ENCODE measurements around the gene OR52W1. TPM values are rescaled to one million over a fixed set of nuclear protein-coding genes. Genes with fewer than 3 reads are reported as not detected.

OR52W1 gene
- not detected in 2 replicates for total RNA-seq

DNA sequence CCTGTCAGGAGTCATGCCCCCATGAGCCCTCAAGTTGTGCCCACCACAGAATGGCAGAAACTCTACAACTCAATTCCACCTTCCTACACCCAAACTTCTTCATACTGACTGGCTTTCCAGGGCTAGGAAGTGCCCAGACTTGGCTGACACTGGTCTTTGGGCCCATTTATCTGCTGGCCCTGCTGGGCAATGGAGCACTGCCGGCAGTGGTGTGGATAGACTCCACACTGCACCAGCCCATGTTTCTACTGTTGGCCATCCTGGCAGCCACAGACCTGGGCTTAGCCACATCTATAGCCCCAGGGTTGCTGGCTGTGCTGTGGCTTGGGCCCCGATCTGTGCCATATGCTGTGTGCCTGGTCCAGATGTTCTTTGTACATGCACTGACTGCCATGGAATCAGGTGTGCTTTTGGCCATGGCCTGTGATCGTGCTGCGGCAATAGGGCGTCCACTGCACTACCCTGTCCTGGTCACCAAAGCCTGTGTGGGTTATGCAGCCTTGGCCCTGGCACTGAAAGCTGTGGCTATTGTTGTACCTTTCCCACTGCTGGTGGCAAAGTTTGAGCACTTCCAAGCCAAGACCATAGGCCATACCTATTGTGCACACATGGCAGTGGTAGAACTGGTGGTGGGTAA, at the start of gene OR52W1:
OR52W1 (plus strand) TSS at position 51 of the 637 bp plus-strand sequence; CDS start at position 51, 0 bp downstream.

GRCh38 chr11:6170226-6170625, 28.8 kb upstream of the OR52W1 start, which contains the start of gene OR52B2:
Gene OR52B2 (minus strand): TSS chr11:6170326. CDS start chr11:6170326, 0 bp downstream.

GRCh38 chr11:6205366-6205765, 6.3 kb downstream of the OR52W1 start, which contains the start of gene C11orf42:
Gene C11orf42 (plus strand): TSS chr11:6205557. CDS start chr11:6205616, 59 bp downstream.

DNA sequence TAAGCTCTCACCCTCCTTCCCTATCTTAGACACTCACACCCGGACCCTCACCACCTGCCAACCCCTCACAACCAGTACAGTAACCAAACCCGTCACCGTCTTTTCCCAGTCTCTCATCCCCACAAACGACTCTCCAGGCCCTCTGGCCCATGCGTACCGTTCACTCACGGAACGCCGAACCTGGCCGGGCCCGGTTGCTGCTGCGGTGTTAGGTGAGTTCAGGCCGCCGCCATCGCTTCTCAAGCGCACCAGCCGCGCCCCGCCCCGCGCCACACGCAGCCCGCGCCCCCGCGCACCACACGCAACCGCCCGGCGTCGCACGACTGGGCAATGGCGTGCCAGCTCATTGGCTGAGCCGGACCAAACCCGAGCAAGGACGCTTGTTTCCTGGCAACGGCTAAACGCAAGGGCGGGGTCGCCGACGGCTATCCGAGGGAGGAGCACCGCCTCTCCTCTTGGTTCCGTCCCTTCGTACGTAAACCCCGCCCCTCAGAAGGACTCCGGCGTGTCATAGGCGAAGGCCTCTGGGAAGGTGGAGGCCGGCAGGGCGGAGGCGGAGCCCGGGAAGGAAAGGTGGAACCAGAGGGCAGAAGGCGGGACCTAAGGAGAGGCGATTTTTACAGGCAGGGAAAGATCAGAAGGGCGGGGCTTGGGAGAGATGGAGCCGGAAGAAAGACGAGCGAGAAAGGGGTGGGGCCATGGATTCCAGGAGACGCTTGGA, 35.5 kb downstream of the OR52W1 start, which contains the start of gene FHIP1B:
FHIP1B (minus strand) TSS at position 250 of the 721 bp plus-strand sequence. CDS start 10,120 bp downstream, outside the sequence.

DNA sequence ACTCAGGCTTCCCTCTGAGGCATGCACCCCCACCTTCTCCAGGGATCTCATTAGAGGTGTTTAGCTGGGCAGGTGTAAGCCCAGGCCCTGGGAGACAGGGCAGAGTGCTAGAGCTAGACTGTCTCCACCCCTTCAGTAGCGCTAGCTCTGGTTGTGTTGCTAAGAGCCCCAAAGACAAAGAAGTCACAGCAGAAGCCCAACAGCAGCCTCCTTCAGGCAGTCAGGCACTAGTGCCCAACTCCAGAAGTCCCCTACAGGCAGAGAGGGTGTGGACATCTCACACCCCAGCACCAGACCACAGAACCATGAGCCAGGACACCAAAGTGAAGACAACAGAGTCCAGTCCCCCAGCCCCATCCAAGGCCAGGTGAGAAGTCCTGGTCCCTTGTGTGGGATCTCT, 39.9 kb downstream of the OR52W1 start, which contains the start of gene CNGA4:
CNGA4 (plus strand) TSS at position 188 of the 400 bp plus-strand sequence; CDS start at position 306, 118 bp downstream.

Other genes starting within 250 kb of the OR52W1 start
- gene OR56A5, start 230.7 kb upstream of the OR52W1 start, total RNA-seq = not detected in 2 replicates
- not detected in 2 replicates for gene OR52L1, start 212.2 kb upstream of the OR52W1 start, total RNA-seq
- gene OR56A4, start 192.3 kb upstream of the OR52W1 start, total RNA-seq = not detected in 2 replicates
- not detected in 2 replicates for gene OR56A1, start 168.5 kb upstream of the OR52W1 start, total RNA-seq
- gene OR56B4, start 91.5 kb upstream of the OR52W1 start, total RNA-seq = not detected in 2 replicates
- gene OR52B2, start 28.9 kb upstream of the OR52W1 start, total RNA-seq = not detected in 2 replicates
- not detected in 2 replicates for gene C11orf42, start 6.3 kb downstream of the OR52W1 start, total RNA-seq
- 8.9 and 15.4 TPM in 2 replicates for gene FHIP1B, start 35.4 kb downstream of the OR52W1 start, total RNA-seq
- 0.07 TPM in 1 of 2 replicates, not detected in the other for gene CNGA4, start 39.9 kb downstream of the OR52W1 start, total RNA-seq
- gene CCKBR, start 60.6 kb downstream of the OR52W1 start, total RNA-seq = not detected in 2 replicates
- 7.0 and 18.5 TPM in 2 replicates for gene CAVIN3, start 121.3 kb downstream of the OR52W1 start, total RNA-seq
- 2.7 and 4.9 TPM in 2 replicates for gene SMPD1, start 191.2 kb downstream of the OR52W1 start, total RNA-seq
- 0.34 and 2.2 TPM in 2 replicates for gene APBB1, start 219.9 kb downstream of the OR52W1 start, total RNA-seq
- 0.34 and 1.00 TPM in 2 replicates for gene HPX, start 241.8 kb downstream of the OR52W1 start, total RNA-seq

All from nasal cavity respiratory epithelium epithelial cell of viscerocranial mucosa (primary cell).